Muscle layer of duodenum (tissue), 2 donors: ENCODE data around the gene PABPN1L.

Experiments
- H3K27ac ChIP-seq: one replicate; pipeline ENCODE4 v1.7.0; 2013; ENCODE audit warnings: mild to moderate bottlenecking, low read length
- H3K27me3 ChIP-seq: one replicate; pipeline ENCODE4 v1.7.0; 2013; ENCODE audit warnings: low read depth, mild to moderate bottlenecking, control low read depth, low read length
- H3K36me3 ChIP-seq, 2 donors: one replicate each; pipeline ENCODE4 v1.7.0; 2013; ENCODE audit warnings: low read length in 2 of 2, control low read depth in 1 of 2, mild to moderate bottlenecking in 1 of 2; ENCODE audit not compliant: insufficient read depth in 2 of 2, control insufficient read depth in 1 of 2
- H3K4me1 ChIP-seq, 2 donors: one replicate each; pipeline ENCODE4 v1.7.0; 2013; ENCODE audit warnings: low read length in 2 of 2, mild to moderate bottlenecking in 2 of 2, control low read depth in 1 of 2, moderate library complexity in 1 of 2; ENCODE audit not compliant: insufficient read depth in 2 of 2, control insufficient read depth in 1 of 2
- H3K4me3 ChIP-seq, 2 donors: one replicate each; pipeline ENCODE4 v1.7.0; 2013; ENCODE audit warnings: low read length in 2 of 2, low read depth in 1 of 2, mild to moderate bottlenecking in 1 of 2
- H3K9me3 ChIP-seq, 2 donors: one replicate each; pipeline ENCODE4 v1.7.0; 2013; ENCODE audit warnings: low read length in 2 of 2, control low read depth in 1 of 2, mild to moderate bottlenecking in 1 of 2; ENCODE audit not compliant: control insufficient read depth in 1 of 2
- donor health status: healthy.

PABPN1L gene

DNA sequence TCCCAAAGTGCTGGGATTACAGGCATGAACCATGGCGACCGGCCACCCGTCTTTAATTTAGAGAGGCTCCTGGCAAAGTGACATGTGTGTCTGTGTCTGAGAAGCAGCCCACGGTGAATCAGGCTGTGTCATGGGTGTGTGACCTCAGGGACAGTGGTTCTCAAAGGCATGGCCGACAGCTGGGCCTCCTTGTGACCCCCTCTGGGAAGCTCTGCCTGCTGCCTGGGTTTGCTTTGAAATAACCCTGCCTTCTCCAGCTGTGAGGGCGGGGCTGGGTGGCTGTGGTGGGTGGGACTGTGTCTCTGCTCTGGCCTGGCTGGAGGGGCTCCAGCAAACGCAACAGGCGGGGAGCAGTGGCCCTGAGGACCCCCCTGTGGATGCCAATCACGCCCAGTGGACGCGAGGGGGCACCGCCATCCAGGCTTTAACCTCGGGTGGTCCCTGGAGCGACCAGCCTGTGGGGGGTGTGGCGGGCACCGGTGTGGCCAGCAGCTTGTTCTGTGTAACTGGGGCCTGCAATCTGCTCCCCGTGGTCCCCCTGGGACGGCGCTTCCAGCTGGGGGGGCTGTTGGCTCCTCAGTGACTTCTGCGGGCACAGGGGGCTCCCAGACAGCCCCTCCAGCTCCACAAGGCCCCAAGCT is 46.0 kb downstream of the PABPN1L start:
- Histone ChIP-seq H3K27me3 (no peaks in the 10 kb centered on the region), H3K4me3 (no peak overlapping the region), H3K4me1 (no peaks in the 10 kb centered on the region), H3K36me3 (peaks cover 0 to 36% of the 10 kb centered on the region in 2 donors), H3K27ac (no peak overlapping the region), H3K9me3 (no peaks in the 10 kb centered on the region)

DNA sequence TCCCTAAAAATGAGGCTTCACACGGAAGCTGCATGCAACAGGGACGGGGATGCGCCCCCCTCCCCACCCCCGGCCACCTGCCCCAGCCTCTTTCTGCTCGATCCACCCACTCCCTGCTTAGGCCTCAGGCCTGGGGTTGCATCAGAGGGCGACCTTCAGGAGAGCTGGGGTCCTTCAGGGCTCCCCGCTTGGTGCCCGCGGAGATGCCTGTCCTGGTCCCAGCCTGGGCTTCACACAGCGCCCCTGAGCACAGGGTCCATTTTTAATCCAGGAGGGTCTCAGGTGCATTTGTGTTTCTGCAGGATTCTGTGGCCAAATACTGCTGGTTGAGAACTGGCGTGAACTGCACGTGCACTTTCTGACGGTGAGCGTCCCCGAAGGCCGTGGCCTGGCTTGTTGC is 47.3 kb downstream of the PABPN1L start:
- Histone ChIP-seq H3K9me3 (no peaks in the 10 kb centered on the region), H3K27ac (no peak overlapping the region), H3K4me3 (no peak overlapping the region), H3K27me3 (no peaks in the 10 kb centered on the region), H3K36me3 (peaks cover 0 to 28% of the 10 kb centered on the region in 2 donors), H3K4me1 (no peaks in the 10 kb centered on the region)

DNA sequence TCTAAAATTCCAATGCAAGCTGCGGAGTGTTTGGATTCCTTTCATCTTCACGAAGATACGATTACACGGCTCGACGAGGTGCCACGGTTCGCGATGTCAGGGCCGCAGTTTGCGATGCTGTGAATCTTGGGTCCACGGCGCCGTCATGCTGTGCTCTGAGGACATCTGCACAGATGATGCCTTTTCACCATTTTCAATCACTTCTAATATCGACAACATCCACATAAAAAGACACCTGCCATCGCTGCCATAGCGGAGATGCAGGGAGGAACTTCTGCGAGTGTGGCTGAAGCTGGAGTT is 47.9 kb downstream of the PABPN1L start:
- no peak overlapping the region for H3K27ac ChIP-seq
- H3K9me3 ChIP-seq: no peaks in the 10 kb centered on the region
- H3K4me3 ChIP-seq: no peak overlapping the region
- H3K27me3 ChIP-seq: no peaks in the 10 kb centered on the region
- peaks cover 0 to 22% of the 10 kb centered on the region in 2 donors for H3K36me3 ChIP-seq
- H3K4me1 ChIP-seq: no peaks in the 10 kb centered on the region

DNA sequence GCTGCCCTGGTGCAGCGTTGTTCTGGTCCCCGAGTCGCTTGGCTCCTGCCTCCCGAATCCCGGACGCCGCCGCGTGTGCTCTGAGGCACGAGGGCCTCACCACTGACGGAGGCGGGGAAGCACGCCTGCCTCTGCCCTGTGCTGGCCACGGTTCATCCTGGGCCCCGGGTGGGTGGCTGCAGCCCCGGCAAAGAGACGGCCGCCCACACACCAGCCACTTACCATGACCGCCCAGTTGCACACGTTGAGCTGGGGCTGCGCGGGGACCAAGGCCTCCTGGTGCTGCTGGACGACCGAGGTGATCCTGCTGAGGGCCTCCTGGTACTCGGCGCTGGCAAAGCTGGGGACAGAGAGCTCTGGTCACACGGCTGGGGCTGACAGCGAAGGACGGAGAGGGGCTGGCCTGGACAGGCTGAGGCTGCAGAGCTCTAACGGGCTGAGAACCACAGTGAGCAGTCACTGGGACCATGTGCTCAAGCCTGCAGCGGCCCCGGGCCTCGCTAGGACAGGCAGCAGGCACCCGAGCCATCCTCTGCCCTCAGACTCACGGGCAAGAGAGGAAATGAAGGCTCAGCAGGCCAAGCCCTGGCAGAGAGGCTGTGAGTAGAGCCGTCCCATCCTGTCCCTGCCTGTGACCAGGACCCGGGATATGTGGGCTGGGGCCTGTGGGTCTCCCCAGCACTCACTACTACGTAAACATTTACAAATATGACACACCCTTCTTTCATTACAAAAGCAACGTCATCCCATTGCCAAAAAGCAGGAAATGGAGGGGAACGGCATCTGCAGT is 48.5 kb downstream of the PABPN1L start:
- Histone ChIP-seq H3K36me3 (peaks cover 0 to 19% of the 10 kb centered on the region in 2 donors), H3K4me1 (peaks cover 0 to 2% of the 10 kb centered on the region in 2 donors), H3K9me3 (no peaks in the 10 kb centered on the region), H3K27ac (no peak overlapping the region), H3K27me3 (no peaks in the 10 kb centered on the region), H3K4me3 (no peak overlapping the region)

DNA sequence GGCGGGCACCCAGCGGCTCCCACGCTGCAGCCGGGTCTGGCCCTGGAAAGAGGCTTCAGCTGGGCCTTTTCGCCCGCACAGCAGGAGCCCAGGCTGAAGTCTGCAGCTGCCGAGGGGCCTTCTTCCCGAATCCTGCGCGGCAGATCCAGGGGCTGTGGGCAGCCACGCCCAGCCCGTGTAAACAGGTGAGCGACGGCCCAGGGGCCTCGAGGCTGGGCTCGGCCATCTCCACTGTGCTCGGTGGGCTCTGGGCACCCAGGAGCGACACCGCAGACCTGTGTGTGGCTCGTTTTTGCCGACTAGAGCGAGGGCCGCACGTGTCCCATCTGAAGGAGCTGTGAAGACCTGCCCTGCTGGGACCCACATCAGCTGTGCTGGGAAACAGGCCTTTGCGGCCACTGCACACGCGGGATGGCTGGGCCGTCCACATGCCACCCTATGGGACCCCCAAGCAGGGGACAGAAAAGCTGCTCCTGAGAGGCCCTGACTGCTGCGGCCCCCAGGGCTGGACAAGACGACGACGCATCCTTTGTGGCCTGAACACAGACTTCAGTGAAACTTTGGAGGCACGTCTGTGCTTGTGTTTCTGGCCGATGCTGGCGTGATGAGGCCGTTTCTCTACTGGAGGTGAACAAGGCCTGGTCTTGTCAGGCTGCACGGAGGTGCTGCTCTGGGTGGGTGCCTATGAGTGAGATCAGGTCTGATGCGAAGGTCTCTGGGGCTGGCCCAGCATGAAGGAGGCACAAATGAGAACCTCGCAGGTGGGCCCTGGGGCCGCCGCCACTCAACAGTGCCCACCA is 49.5 kb downstream of the PABPN1L start:
- no peaks in the 10 kb centered on the region for H3K9me3 ChIP-seq
- H3K4me1 ChIP-seq: peaks cover 0 to 12% of the 10 kb centered on the region in 2 donors
- H3K27ac ChIP-seq: no peak overlapping the region
- H3K27me3 ChIP-seq: no peaks in the 10 kb centered on the region
- no peak overlapping the region for H3K4me3 ChIP-seq
- H3K36me3 ChIP-seq: peaks cover 0 to 8% of the 10 kb centered on the region in 2 donors

DNA sequence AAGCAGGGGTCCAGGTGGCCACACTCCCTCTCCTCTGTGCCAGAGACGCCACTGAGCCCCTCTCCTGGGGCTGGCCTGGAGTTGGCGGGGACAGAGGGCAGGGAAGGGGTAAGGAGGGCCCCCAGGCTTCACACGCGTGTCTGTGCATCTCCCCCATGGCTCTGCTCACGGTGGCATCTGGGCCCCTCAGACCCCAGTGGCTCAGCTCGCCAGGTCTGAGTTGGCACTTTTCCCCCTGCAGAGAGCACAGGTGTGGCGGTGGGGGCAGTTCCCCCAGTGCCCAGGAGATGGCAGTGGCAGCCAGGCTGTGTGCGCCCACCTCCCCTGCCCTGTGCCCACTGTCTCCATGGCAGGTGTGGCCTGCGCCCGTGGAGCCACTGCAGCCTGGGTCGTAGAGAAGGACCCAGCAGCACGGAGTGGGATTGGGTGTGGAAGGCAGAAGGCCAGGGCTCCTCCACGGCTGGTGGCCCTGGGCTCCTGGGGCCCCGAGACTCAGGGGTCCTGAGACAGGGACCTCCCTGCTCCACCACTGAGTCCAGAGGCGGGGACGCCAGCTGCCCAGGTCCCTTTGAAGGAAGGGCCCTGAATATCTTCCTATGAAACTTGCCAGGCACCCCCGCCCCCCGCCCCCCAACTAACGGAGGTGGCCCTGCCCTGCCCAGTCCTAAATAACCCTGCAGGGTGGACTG is 50.4 kb downstream of the PABPN1L start:
- no peak overlapping the region for H3K27ac ChIP-seq
- H3K4me1 ChIP-seq: peaks cover 0 to 14% of the 10 kb centered on the region in 2 donors
- no peaks in the 10 kb centered on the region for H3K9me3 ChIP-seq
- H3K4me3 ChIP-seq: no peak overlapping the region
- no peaks in the 10 kb centered on the region for H3K27me3 ChIP-seq
- H3K36me3 ChIP-seq: no peaks in the 10 kb centered on the region

DNA sequence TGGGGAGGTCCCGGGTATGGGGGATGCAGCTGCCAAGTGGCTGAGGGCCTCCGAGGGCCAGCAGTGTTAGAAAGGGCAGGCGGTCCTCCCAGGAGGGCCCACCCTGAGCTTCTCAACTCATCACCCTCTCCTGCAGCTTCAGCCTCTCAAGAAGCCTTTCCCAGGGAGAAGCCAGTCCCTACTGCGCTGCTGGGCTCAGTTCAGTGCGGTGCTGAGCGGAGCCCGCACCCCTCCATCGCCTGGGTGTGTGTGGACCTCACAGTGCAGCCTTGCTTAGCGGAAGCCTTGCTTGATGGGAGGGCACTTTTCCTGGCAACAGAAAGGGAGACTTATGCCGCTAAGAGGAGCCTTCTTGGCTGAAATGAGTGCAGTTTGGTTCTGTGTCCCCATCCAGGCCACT is 51.2 kb downstream of the PABPN1L start:
- H3K36me3 ChIP-seq: no peaks in the 10 kb centered on the region
- peaks cover 6 to 23% of the 10 kb centered on the region in 2 donors for H3K4me1 ChIP-seq
- H3K4me3 ChIP-seq: no peak overlapping the region
- H3K9me3 ChIP-seq: no peaks in the 10 kb centered on the region
- H3K27ac ChIP-seq: no peak overlapping the region
- H3K27me3 ChIP-seq: no peaks in the 10 kb centered on the region

DNA sequence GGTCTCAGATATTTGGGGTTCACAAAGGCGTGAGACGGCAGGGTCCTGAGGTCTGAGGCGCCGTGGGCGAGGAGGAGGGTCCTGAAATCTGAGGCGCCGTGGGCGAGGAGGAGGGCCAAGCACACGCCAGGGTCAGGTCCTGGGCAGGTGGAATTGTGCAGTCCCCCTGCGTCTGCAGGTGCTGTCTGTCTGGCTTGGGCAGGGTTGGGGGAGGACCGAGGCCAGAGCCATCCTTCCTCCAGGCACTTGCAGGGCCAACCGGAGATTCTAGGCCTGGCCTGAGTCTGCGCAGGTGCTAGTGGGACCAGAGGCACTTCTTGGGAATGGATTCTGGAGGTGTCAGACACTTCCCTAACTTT is 52.3 kb downstream of the PABPN1L start:
- Histone ChIP-seq H3K4me1 (peaks cover 7 to 31% of the 10 kb centered on the region in 2 donors), H3K9me3 (no peaks in the 10 kb centered on the region), H3K36me3 (peaks cover 2 to 4% of the 10 kb centered on the region in 2 donors), H3K27me3 (no peaks in the 10 kb centered on the region), H3K27ac (no peak overlapping the region), H3K4me3 (no peak overlapping the region)
